ENCODE data around the gene SYNE2. TPM values are rescaled to one million over a fixed set of nuclear protein-coding genes. Genes with fewer than 3 reads are reported as not detected.
A peak's percentile ranks its signal among the peaks of the same experiment; 100 is the strongest.

Gene SYNE2
- total and polyA plus RNA-seq, 2 donors from 2014 or later = 65.9 to 461 TPM

- no peaks in the 10 kb centered on the region for H3K27me3 ChIP-seq (ENCODE audit: control insufficient read depth, insufficient read depth, low read length)
- no peak for FAIRE-seq
- no peak overlapping the region for H3K9ac ChIP-seq (ENCODE audit: low read length in 3 of 3)
- H3K27ac ChIP-seq (ENCODE audit: low read depth in 2 of 2, low read length in 2 of 2) = no peak overlapping the region
- no peak overlapping the region for H3K4me3 ChIP-seq (ENCODE audit: low read length in 3 of 3)
- intact Hi-C loops (cut with DNase I) = no loop called here
- DNase-seq = no peak
- H3K4me1 ChIP-seq (ENCODE audit: control insufficient read depth in 2 of 3, insufficient read depth in 2 of 3, low read depth in 1 of 3, low read length in 3 of 3) = no peaks in the 10 kb centered on the region
- no peaks in the 10 kb centered on the region for H3K9me3 ChIP-seq (ENCODE audit: control insufficient read depth in 2 of 3, insufficient read depth in 1 of 3, low read length in 3 of 3)
- TF ChIP-seq CTCF (IDR thresholded peaks at IDR 0.05; ENCODE audit: borderline replicate concordance, extremely low read depth, insufficient read depth) = no peak
- peaks cover 0 to 51% (median 42%) of the 10 kb centered on the region in 3 donors for H3K36me3 ChIP-seq (ENCODE audit: control insufficient read depth in 2 of 3, insufficient read depth in 3 of 3, low read length in 3 of 3)
Observed at GRCh38 chr14:64137657-64138290, 285.0 kb downstream of the SYNE2 start.

DNA sequence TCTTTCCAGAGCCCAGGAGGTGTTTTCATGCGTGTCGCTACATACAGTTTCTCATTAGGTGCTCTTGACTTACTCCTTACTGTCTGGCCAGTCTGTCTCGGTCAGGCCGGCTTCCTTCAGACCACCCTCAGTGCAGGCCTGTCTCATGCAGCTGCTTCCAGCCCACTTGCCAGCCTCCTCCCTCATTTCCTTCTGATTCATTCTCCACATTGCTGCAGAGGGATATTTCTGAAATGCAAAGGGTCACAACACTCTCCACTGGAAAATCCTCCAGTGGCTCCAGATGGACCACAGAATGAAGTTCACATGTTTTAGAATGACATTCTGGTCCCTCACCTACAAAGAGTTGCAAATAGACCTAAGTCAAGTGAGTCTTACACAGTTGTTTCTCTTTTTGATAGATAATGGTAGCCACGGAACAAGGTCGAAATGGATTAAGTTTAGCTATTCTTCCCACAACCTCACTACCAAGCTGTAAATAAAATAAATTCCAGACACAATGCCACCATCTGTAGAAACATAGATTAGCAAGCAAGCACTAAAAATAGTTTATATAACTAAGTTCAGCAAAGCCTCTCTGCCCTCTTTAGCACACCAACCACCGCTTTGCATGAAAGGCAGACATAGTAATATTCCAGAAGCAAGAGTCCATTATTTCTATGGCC lies 294.5 kb downstream of the SYNE2 start:
- no peak overlapping the region for H3K4me3 ChIP-seq (ENCODE audit: low read length in 3 of 3)
- peaks cover 0 to 49% (median 34%) of the 10 kb centered on the region in 3 donors for H3K36me3 ChIP-seq (ENCODE audit: control insufficient read depth in 2 of 3, insufficient read depth in 3 of 3, low read length in 3 of 3)
- no peaks in the 10 kb centered on the region for H3K27me3 ChIP-seq (ENCODE audit: control insufficient read depth, insufficient read depth, low read length)
- no peaks in the 10 kb centered on the region for H3K4me1 ChIP-seq (ENCODE audit: control insufficient read depth in 2 of 3, insufficient read depth in 2 of 3, low read depth in 1 of 3, low read length in 3 of 3)
- H3K9me3 ChIP-seq (ENCODE audit: control insufficient read depth in 2 of 3, insufficient read depth in 1 of 3, low read length in 3 of 3) = no peaks in the 10 kb centered on the region
- intact Hi-C loops (cut with DNase I) = no loop called here
- peak in 2 of 5 donors; percentile 13 to 22 for DNase-seq
- no peak overlapping the region for H3K9ac ChIP-seq (ENCODE audit: low read length in 3 of 3)
- TF ChIP-seq CTCF (IDR thresholded peaks at IDR 0.05; ENCODE audit: borderline replicate concordance, extremely low read depth, insufficient read depth) = no peak
- FAIRE-seq = no peak
- H3K27ac ChIP-seq (ENCODE audit: low read depth in 2 of 2, low read length in 2 of 2) = no peak overlapping the region

GRCh38 chr14:64149921-64150320 lies 297.1 kb downstream of the SYNE2 start:
- H3K9me3 ChIP-seq (ENCODE audit: control insufficient read depth in 2 of 3, insufficient read depth in 1 of 3, low read length in 3 of 3) = no peaks in the 10 kb centered on the region
- H3K4me1 ChIP-seq (ENCODE audit: control insufficient read depth in 2 of 3, insufficient read depth in 2 of 3, low read depth in 1 of 3, low read length in 3 of 3) = no peaks in the 10 kb centered on the region
- TF ChIP-seq CTCF (IDR thresholded peaks at IDR 0.05; ENCODE audit: borderline replicate concordance, extremely low read depth, insufficient read depth) = no peak
- H3K4me3 ChIP-seq (ENCODE audit: low read length in 3 of 3) = no peak overlapping the region
- H3K36me3 ChIP-seq (ENCODE audit: control insufficient read depth in 2 of 3, insufficient read depth in 3 of 3, low read length in 3 of 3) = peaks cover 0 to 37% (median 31%) of the 10 kb centered on the region in 3 donors
- no peak for FAIRE-seq
- intact Hi-C loops (cut with DNase I) = no loop called here
- H3K9ac ChIP-seq (ENCODE audit: low read length in 3 of 3) = no peak overlapping the region
- H3K27me3 ChIP-seq (ENCODE audit: control insufficient read depth, insufficient read depth, low read length) = no peaks in the 10 kb centered on the region
- H3K27ac ChIP-seq (ENCODE audit: low read depth in 2 of 2, low read length in 2 of 2) = no peak overlapping the region
- peak in 1 of 5 donors; percentile 27 for DNase-seq

Measured in kidney (tissue), 14 donors.